HG03432 (cell line): Measurements from ENCODE around the gene CFAP410.

Experiments
- ATAC-seq: cut with Tn5 transposase; IDR thresholded peaks from one replicate; pipeline ENCODE4 v1.9.1; 2021; ENCODE audit warnings: mild to moderate bottlenecking, moderate library complexity; ENCODE audit not compliant: unreplicated experiment

Gene CFAP410

GRCh38 chr21:44338971-44339910, at the start of gene CFAP410:
Gene CFAP410 (minus strand): TSS chr21:44339390. CDS start chr21:44339194, 196 bp downstream.
- peak; percentile 88 for ATAC-seq

DNA sequence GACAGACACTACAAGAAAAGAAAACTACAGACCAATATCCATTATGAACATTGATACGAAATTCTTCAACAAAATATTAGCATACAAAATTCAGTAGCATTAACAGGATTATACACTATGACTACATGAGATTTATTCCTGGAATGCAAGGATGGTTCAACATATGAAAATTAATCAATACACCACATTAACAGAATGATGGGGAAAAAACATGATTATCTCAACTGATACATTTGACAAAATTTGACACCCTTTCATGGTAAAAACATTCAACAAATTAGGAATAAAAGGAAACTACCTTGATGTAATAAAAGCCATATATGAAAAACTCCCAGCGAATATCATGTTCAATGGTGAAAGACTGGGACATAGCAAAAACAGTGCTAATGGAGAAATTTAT, 45.8 kb upstream of the CFAP410 start:
- ATAC-seq, result no peak

- no peak for ATAC-seq
Observed at GRCh38 chr21:44383216-44383615, 44.0 kb upstream of the CFAP410 start.

DNA sequence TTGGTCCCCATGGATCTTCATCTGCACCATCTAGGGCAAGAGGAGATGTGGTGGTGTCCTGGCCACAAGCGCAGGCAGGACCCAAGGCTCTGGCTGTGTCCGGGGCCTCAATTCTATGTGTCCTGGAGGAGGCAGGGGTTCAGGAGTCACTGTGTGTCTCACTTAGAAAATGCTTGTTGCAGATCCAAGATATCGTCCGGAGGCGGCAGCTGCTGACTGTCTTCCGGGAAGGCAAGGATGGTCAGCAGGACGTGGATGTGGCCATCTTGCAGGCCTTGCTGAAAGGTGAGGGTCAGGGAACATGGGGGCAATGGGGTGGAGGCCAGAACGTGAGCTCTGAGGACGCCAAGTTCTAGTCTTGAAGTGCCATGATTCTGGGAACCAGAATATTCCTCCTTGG, 43.3 kb upstream of the CFAP410 start:
- ATAC-seq, result no peak

DNA sequence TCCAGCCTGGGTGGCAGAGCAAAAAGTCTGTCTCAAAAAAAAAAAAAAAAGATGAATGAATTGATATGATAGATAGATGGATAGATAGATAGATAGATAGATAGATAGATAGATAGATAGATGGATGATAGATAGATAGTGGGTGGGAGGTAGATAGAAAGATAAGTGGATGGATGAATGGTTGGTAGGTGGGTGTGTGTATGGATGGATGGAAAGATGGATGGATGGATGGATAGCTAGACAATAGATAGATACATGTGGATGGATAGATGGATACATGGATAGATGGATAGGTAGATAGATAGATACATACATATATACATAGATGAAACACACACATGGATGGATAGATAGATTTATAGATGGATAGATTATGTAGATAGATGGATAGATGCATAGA, 42.7 kb upstream of the CFAP410 start:
- ATAC-seq, result no peak

DNA sequence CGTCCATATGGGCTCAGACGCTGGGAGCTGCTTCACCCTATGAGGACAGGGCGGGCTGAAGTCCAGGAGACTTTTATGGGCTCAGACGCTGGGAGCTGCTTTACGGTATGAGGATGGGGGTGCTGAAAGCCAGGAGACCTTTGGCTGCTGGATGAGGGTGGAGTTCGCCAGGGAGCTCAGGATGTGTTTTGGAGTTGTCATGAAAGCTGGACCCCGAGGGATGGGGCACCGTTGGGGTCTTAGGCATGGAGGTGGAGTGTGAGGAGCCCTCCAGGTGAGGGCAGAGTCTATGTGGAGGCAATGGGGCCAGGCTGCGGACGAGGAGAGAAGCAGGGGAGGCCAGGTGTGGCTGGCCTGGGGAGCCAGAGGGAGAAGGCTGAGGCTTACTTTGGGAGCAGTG, 41.7 kb upstream of the CFAP410 start:
- ATAC-seq, result no peak

- ATAC-seq, result no peak
Observed at GRCh38 chr21:44379991-44380865, 41.0 kb upstream of the CFAP410 start.

DNA sequence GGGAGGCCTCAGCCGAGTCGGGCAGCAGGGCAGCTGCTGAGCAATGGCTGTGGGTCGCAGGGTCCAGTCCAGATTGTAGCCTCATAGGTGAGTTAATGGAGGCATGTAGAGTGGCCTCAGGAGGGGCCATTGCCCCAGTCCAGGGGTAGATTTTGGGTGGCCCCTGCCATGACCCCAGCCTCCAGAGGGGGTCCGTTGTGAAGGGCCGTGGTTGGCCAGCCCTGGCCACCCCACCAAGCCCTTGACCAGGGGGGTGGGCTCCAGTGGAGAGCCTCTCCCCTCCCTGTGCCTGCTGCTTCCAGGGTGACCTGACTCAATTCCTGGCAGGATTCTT, 40.3 kb upstream of the CFAP410 start:
- no peak for ATAC-seq

GRCh38 chr21:44378646-44379514, 39.7 kb upstream of the CFAP410 start:
- no peak for ATAC-seq

DNA sequence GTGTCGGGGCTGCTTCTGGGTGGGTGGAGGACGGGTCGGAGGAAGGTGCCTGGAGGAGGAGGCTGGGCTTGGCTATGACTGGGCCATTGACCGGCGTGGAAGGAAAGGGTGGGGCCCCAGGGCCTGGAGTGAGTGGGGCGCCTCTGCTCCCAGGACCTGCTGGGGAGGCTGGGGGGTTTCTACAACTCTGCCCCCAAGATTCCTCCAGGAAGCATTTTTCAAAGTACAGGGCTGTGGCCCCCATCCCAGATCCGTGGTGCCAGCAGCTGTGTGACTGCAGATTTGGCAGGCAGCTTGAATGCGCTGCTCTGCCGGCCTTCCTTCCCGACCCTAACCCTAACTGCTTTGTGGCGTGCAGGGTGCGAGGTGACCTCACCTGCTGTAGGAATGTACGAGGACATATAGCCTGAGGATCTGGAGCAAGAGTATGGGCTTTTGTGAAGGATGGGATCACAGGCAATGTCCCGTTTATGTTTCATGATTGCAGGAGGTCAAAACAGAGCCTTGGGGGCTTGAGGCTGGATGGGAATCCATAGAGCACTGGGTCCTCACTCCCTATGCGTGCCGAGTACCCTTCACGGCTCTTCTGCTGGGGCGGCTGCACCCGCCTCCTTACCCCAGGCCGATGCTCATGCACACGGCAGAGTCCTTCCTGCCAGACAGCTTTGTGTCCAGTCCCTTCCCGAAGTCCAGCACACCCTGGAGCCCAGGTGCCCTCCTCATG, 38.9 kb upstream of the CFAP410 start:
- no peak for ATAC-seq

DNA sequence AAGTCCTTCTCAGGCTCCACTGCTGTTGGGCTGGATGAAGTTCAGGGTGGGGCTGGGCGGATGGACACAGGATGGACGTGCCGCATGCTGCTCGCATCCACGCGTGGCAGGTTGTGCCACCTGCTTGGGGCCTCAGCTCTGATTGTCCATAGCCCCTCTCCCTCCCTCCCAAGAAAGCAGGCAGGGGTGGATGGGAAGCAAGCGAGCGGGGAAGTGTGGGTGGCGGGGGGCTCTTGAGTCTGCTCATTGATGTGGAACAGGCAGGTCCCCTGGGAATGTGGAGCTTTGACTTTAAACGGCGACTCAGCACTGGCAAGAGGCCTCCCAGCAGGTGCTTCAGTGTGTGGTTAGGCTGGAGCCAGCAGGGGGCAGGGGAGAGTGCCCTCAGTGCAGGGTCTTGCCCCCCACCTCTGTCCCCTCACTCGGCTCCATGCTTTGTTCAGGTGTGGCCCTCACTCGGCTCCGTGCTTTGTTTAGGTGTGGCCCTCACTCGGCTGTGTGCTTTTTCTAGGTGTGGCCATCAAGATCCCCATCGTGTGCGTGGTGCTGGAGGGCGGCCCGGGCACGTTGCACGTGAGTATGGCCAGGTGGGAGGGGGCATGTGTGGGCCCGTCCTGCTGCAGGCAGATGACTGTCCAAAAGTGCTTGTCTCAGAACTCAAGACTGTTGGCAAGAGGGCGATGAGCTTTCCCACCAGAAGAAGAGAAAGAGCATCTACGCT, 38.2 kb upstream of the CFAP410 start:
- no peak for ATAC-seq

- no peak for ATAC-seq
Observed at GRCh38 chr21:44376606-44377005, 37.4 kb upstream of the CFAP410 start.

DNA sequence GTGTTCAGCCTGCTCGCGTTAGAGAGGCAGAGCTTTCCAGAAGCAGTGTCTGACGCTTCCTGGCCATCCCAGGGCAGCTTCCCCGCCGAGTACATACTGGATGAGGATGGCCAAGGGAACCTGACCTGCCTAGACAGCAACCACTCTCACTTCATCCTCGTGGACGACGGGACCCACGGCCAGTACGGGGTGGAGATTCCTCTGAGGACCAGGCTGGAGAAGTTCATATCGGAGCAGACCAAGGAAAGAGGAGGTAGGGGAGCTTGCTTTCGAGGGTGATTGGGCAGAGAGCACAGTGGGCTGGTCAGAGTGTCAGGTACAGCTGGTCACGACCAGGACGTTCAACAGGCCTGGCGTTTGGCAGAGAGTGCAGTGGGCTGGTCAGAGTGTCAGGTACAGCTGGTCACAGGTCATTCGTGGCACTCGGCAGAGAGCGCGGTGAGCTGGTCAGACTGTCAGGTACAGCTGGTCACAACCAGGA, 36.6 kb upstream of the CFAP410 start:
- no peak for ATAC-seq

DNA sequence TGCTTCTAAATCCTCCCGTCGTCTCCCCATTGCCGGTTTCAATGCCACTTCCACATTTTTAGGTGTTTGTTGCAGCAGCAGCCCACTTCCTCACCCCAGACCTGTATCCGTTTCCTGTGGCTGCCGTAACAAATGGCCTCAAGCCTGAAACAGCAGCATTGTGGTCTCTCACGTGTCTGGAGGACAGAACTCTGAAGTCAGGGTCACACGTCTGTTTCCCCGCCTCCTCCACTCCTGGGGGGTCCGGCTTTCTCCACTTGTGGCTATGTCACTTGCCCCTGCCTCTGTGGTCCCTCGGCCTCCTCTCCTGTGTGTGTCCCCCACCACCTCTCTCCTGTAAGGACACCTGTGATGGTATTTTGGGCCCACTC, 36.1 kb upstream of the CFAP410 start:
- no peak for ATAC-seq

DNA sequence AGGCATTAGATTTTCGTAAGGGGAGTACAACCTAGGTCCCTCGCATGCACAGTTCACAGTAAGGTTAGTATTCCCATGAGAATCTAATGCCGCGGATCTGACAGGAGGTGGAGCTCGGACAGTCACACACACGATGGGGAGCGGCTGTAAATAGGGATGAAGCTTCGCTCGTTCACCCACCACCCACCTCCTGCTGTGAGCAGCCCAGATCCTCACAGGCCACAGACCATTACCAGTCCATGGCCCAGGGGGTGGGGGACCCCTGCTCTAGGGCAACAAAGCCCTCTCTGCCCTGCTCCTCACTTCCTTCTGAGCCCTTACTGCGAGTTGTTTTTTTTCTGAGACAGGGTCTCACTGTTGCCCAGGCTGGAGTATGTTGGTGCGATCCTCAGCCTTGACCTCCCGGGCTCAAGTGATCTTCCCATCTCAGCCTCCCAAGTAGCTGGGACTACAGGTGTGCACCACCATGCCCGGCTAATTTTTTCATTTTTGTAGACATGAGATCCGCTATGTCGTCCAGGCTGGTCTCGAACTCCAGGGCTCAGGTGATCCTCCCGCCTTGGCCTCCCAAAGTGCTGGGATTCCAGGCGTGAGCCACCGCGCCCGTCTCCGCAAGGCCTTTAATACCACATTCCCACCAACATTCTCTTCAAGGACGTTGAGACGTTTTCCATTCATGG, 35.6 kb upstream of the CFAP410 start:
- ATAC-seq, result no peak

GRCh38 chr21:44372616-44373015, 33.4 kb upstream of the CFAP410 start:
- no peak for ATAC-seq

GRCh38 chr21:44371596-44371995, 32.4 kb upstream of the CFAP410 start:
- no peak for ATAC-seq

GRCh38 chr21:44370786-44371410, 31.7 kb upstream of the CFAP410 start:
- no peak for ATAC-seq
